Renal cortical epithelial cell (primary cell): ENCODE measurements around the gene TTYH2. TPM values are rescaled to one million over a fixed set of nuclear protein-coding genes. Genes with fewer than 3 reads are reported as not detected.

Experiments
- DNase-seq: peaks from one replicate; pipeline ENCODE4 v3.0.0-alpha.2; 2011; ENCODE audit warnings: low read depth
- total RNA-seq: library from RNA; depleted of rRNA; stranded (reverse); fragments of >200 nt; gene quantifications from 2 replicates; pipeline ENCODE4 v1.2.3, GENCODE V29; 2014

Gene TTYH2
- total RNA-seq, 1 donor from 2014 or later = 0.60 TPM

DNA sequence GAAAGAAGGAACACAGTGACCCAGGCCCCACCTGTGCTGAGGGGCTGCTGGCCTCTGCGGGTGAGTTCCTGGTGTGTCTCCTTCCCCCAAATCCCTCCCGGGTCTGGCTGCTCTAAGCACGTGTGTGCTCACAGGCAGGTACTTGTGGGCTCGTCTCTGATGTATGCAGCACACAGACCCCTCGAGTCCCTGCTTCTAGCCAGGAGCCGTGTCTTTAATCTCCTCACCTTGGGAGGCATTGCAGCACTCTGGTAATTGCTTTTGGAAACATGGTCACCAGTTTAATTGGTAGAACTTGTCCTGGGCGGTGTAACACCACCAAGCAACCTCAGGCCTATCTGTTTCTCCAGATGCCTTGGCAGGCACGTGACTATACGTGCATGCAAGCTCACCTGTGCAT lies 18.7 kb upstream of the TTYH2 start:
- DNase-seq = no peak

DNA sequence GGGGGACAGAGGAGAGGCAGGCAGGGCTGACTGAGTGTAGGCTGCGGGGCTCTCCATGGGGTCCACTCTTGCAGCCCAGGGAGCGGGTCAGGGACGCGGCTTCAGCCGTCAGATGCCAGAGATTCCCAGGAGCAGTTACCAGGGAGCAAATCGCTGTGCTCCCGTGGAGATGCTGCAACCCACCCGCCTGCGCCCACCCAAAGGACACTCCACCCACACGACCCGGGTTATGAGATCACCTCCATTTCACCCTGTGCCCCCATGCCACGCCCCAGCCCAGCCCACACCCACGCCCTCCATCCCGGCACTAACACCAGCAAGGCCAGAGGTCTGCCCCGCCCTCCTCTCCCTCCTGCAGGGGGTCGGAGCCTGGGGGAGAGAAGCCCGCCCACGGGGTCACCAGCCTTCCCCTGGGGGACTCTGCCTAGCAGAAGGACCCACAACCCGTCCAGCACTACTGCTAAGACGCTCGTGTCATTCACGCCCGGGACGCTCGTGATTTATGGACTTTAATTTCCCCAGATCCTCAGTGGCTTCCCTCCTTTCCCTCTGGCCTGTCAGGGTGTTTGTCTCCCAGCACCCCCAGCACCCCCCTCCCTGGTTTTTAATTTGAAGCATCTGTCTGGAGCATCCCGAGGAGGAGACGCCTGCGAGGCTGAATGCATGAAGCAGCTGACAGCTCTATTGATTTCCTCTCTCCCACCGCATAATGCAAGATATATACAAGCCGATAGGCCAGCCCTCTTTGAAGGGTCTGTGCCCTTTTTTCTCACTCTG lies 16.6 kb upstream of the TTYH2 start:
- DNase-seq = no peak

GRCh38 chr17:74197801-74198200 lies 15.6 kb upstream of the TTYH2 start:
- DNase-seq = no peak

DNA sequence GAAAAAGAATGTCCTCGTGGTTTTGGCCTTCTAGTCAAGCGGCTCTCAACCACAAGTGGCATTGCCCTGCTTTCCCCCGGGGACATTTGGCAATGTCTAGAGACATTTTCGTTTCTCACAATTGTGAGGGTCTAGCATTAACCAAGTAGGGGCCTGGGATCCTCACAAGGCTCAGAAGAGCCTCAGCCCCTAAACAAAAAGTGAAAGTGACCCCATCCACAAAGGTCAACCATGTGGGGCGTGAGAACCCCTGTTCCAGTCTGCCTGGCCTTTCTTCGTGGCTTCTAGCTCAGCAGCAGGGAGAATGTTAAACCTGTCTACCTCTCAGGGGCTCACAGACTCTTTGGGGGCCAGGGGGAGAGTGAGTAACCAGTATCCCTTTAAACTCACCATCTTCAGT lies 14.7 kb upstream of the TTYH2 start:
- no peak for DNase-seq

DNA sequence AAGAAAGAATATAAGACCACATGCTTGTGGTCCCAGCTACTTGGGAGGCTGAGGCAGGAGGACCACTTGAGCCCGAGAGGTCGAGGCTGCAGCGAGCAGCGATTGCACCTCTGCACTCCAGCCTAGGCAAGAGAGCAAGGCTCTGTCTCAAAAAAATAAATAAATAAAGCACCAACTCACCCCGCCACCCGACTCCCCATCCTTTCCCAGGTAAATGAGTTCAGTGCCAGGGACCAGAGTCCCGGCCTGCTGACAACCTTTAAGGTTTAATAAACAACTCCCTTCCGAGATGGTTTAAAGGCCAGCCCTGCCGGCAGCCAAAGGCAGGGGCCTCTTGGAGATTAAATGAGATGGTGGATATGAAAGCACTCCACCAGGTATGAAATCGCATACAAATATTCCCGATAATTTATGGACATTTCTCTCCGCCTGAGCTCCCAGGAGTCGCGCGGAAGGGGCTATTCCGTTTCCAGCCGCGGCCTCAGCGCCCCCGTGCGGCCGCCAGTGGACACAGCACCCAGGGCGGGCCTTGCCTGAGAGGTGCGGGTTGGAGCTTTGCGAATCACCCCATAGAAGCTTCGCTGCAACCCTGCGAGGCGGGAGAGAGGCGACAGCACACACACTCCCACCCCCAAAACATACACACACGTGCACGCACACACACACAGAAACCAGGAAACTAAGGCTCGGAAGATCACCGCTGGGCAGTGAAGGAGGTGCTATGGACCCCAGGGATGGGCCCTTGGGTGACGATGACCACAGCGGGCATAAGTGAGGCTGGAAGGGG lies 13.9 kb upstream of the TTYH2 start:
- DNase-seq = no peak

DNA sequence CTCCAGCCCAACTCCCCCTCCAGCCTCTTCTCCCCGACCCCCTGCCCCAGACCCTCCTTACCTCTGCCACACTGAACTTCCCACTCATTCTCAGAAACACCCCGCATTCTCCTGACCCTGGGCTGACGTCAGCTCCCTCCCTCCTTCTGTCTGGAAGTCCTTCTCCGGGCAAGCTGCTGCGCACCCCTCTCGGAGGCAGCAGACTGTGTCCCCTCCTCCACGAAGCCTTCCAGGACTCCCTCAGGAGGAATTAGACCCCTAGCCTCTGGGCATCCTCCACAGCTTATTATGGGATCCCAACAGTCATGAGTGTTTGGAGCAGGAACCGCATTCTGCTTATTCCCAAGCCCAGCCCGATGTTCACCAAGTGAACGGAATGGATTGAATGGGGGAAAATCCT lies 13.3 kb upstream of the TTYH2 start:
- DNase-seq = no peak

- no peak for DNase-seq
Observed at GRCh38 chr17:74201250-74201649, 12.1 kb upstream of the TTYH2 start.

DNA sequence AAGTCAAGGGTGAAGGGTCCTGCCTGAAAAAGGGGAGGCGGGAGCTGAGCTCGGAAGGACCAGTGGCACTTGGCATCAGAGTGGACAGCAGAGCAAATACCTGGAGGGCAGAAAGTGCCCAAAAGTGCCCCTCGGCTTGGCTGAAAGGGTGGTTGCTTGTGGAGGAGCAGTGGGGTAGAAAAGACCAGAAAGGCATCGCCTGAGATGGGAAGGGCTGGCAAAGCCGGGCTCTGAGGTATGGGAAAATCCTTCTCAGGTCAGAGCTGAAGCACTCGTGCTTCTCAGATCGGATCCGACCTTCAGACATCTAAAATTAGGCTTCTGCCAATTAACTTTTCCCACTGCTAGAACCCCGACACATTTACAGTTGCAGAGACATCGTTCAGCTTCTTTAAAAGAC lies 11.4 kb upstream of the TTYH2 start:
- no peak for DNase-seq

- no peak for DNase-seq
Observed at GRCh38 chr17:74202938-74203337, 10.4 kb upstream of the TTYH2 start.

DNA sequence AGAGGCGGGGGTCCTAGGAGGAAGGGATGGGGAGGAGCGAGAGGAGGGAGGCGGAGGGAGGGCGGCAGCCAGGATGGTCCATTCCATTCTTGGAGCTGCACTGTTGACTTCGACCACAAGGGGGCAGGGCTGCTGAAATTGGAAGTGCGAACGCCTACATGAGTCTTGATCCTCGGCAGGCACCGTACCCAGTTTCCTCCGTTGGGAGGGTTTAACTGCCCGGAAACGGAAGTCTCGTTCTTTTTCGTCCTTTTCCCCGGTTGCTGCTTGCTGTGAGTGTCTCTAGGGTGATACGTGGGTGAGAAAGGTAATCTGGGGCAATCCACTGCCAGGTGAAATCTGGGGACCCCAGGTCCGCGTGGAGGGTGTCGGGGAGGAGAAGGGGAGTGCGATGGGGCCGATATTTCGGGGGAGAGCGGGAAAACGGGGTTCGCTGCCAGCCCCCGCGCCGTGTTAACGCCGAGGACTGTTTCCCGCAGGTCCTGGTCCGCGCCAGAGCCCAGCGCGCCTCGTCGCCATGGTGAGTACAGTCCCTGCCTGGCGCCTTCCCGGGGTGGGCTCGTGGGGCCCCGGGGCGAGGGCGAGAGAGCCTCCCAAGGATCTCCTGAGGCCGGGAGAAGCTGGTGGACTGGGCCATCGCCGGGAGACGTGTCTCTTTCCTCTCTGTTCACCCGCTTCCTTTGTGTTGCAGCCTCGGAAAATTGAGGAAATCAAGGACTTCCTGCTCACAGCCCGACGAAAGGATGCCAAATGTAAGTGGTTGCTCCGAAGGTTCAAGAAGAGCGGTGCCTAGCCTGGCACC lies 9.7 kb upstream of the TTYH2 start, which contains the start of gene RPL38:
RPL38 (plus strand) TSS at position 240 of the 802 bp plus-strand sequence; CDS start at position 518, 278 bp downstream.
- peak; percentile 96 for DNase-seq

DNA sequence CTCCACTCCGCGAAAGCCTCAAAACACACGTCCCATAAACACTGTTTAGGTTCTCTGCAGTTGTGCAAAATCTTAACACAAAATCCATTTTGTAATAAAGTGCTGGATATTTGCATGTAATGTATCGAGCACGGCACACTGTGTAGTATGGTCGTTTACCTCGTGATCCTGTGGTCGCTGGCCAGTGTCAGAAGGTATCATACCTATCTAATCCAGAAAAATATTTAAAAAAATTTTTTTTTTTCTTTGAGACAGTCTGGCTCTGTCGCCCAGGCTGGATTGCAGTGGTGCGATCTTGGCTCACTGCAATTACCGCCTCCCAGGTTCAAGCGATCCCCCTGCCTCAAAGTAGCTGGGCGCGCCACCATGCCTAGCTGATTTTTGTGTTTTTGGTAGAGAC lies 8.9 kb upstream of the TTYH2 start:
- DNase-seq = no peak

GRCh38 chr17:74205274-74205673 lies 8.1 kb upstream of the TTYH2 start:
- no peak for DNase-seq

DNA sequence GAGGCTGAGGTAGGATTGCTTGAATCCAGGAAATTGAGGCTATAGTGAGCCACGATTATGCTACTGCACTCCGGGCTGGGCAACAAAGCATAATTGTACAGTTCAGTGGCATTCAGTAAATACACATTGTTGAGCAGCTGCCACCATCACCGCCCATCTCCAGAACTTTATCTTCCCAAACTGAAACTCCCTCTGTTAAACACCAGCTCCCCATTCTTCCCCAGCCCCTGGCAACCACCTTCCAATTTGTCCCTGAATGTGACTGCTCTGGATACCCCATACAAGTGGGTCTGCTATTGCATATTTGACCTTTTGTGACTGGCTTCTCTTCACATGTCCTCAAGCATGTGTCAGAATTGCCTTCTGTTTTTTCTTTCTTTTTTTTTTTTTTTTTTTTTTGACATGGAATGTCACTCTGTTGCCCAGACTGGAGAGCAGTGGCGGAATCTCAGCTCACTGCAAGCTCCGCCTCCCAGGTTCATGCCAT lies 7.0 kb upstream of the TTYH2 start:
- no peak for DNase-seq

DNA sequence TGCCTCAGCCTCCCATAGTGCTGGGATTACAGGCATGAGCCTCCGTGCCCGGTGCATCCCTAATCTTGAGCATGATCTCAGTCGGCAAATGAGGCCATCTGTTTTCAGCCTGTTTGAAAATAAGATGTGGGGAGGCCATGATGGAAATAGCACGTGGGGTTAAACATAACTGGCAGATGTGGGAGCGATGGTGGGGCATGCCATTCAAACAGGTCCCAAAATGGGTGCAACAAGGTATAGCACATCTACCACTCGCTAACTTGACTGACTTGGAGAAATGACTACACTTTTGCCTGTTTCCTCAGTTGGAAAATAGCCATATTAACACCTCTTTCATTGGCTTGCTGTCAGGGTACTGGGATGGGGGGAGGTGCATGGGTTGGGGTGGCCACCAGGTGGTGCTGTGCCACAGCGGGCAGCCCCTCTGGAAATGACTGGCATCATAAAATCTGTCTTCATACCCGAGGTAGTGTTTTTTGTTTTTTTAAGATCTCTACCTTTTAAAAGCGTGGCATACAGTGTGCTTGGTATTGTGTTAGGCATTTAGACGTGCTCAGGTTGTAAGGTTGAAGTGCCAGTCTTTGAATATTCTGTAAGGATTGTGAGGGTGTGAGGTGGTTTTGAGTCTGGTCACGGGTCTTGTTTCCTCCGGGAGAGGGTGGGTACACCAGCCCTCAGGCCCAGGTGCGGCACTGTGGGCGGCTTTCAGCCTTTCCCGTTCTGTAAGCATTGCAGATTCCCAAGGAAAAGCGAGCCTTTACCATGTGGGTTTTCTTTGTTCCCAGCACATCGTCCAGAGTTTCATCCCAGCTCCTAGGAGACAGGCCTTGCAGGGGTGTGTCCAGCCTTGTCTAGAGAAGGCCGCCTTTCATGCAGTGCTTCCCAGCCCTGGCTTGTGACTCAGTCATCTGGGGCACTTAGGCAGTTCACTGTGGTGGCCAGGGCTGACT lies 2.9 kb upstream of the TTYH2 start:
- peak; percentile 45 for DNase-seq

- DNase-seq = no peak
Observed at GRCh38 chr17:74211141-74211911, 2.0 kb upstream of the TTYH2 start.

DNA sequence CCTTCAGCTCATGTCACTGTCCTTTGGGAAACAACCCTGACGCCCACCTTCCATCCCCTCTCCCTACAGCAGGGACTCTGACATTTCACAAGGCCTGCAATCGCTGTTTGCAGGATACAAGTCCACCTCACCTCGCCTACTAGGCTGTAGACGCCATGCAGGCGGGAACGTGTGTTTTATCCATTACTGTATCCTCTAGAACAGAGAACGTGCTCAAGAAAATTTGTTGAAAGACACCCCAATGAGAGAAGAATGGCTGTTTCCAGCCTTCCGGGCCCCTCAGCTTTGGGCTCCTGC lies 1.5 kb upstream of the TTYH2 start:
- DNase-seq = no peak

- DNase-seq = no peak
Observed at GRCh38 chr17:74212209-74212912, 1.0 kb upstream of the TTYH2 start.

DNA sequence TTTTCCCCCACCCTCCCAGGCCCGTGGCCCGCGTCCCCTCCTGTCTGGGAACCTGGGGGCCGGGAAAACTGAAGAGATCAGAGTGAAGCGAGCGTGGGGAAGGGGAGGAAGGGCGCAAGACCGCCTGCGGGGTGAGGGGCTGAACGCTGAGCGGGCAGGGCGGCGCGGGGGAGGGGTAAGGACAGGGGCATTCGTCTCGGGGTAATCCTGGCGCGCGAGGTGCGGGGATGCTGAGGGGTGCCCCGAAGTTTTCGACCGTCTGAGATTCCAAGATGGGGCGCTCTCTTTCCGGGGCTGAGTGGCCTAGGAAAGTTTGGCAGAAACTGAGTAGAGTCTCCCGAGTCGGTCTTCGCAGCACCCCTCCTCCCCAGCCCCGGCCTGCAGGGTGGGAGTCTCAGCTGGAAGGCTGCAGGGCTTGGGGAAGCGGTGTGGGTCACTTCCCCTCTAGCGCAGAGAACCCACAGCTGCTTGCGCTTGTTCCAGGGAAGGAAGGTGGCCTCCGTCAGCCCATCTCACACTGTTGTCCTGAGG lies 555 bp downstream of the TTYH2 start:
- no peak for DNase-seq
